Astrocyte (in vitro differentiated cells and primary cell): ENCODE data around the gene BST1. TPM values are rescaled to one million over a fixed set of nuclear protein-coding genes. Genes with fewer than 3 reads are reported as not detected.
A peak's percentile ranks its signal among the peaks of the same experiment; 100 is the strongest.

Experiments
- DNase-seq: peaks from one replicate; pipeline ENCODE4 v3.0.0-alpha.2; 2010; ENCODE audit warnings: low read depth
- FAIRE-seq: peaks from 2 replicates; lab custom pipeline; 2011; peaks lifted over from hg19 to GRCh38; lab: Jason Lieb, UNC
- H2AFZ ChIP-seq: 2 replicates; pipeline ENCODE4 v1.6.0; 2012; ENCODE audit warnings: low read depth, low read length, inconsistent platforms
- H3K27ac ChIP-seq: 2 replicates; pipeline ENCODE4 v1.5.1; 2011; ENCODE audit warnings: low read depth, low read length, inconsistent platforms
- H3K27me3 ChIP-seq: 2 replicates; pipeline ENCODE4 v1.6.0; 2011; ENCODE audit warnings: low read length, inconsistent platforms; ENCODE audit not compliant: insufficient read depth
- H3K36me3 ChIP-seq: 2 replicates; pipeline ENCODE4 v1.5.1; 2011; ENCODE audit warnings: low read length, inconsistent platforms; ENCODE audit not compliant: insufficient read depth
- H3K4me1 ChIP-seq: 2 replicates; pipeline ENCODE4 v1.5.1; 2011; ENCODE audit warnings: low read length, inconsistent platforms; ENCODE audit not compliant: insufficient read depth
- H3K4me2 ChIP-seq: 2 replicates; pipeline ENCODE4 v1.6.0; 2012; ENCODE audit warnings: low read length, inconsistent platforms
- H3K4me3 ChIP-seq: 2 replicates; pipeline ENCODE4 v1.5.1; 2011; ENCODE audit warnings: low read depth, mild to moderate bottlenecking, low read length, inconsistent platforms; ENCODE audit not compliant: insufficient read depth
- H3K79me2 ChIP-seq: 2 replicates; pipeline ENCODE4 v1.6.0; 2012; ENCODE audit warnings: mild to moderate bottlenecking, low read length, inconsistent platforms; ENCODE audit not compliant: insufficient read depth
- H3K9ac ChIP-seq: 2 replicates; pipeline ENCODE4 v1.6.0; 2012; ENCODE audit warnings: mild to moderate bottlenecking, low read length, inconsistent platforms
- H3K9me3 ChIP-seq: 2 replicates; pipeline ENCODE4 v1.5.1; 2012; ENCODE audit warnings: low read depth, mild to moderate bottlenecking, low read length, inconsistent platforms; ENCODE audit not compliant: insufficient read depth
- H4K20me1 ChIP-seq: 2 replicates; pipeline ENCODE4 v1.6.0; 2012; ENCODE audit warnings: low read length, inconsistent platforms; ENCODE audit not compliant: insufficient read depth
- H3K27ac Mint-ChIP-seq: one replicate; pipeline ENCODE4 v1.8.0; 2021; ENCODE audit warnings: mild to moderate bottlenecking, mixed read lengths; ENCODE audit not compliant: unreplicated experiment
- H3K27me3 Mint-ChIP-seq: one replicate; pipeline ENCODE4 v1.8.0; 2021; ENCODE audit warnings: low read depth, mixed read lengths; ENCODE audit not compliant: unreplicated experiment
- H3K36me3 Mint-ChIP-seq: one replicate; pipeline ENCODE4 v1.8.0; 2021; ENCODE audit warnings: low read depth, mixed read lengths; ENCODE audit not compliant: unreplicated experiment
- H3K4me1 Mint-ChIP-seq: one replicate; pipeline ENCODE4 v1.8.0; 2021; ENCODE audit warnings: low read depth, mixed read lengths; ENCODE audit not compliant: unreplicated experiment
- H3K4me3 Mint-ChIP-seq: one replicate; pipeline ENCODE4 v1.8.0; 2021; ENCODE audit warnings: mild to moderate bottlenecking, moderate library complexity, mixed read lengths; ENCODE audit not compliant: unreplicated experiment
- H3K9me3 Mint-ChIP-seq: one replicate; pipeline ENCODE4 v1.8.0; 2021; ENCODE audit warnings: mild to moderate bottlenecking, mixed read lengths; ENCODE audit not compliant: unreplicated experiment
- CTCF ChIP-seq: IDR thresholded peaks from 2 replicates; pipeline ENCODE4 v1.5.1; 2011; ENCODE audit warnings: low read depth, mild to moderate bottlenecking, inconsistent platforms, low read length, moderate library complexity; ENCODE audit not compliant: insufficient read depth
- EZH2 ChIP-seq: IDR thresholded peaks from 2 replicates; pipeline ENCODE4 v1.6.1; 2012; ENCODE audit warnings: mild to moderate bottlenecking, low read length, inconsistent platforms; ENCODE audit not compliant: insufficient read depth
- total RNA-seq: library from RNA; stranded (reverse); gene quantifications from 2 replicates; pipeline ENCODE4 v1.2.1, GENCODE V29; 2021

The BST1 gene
- total RNA-seq, 1 donor from 2014 or later, result 24.5 TPM

GRCh38 chr4:15778289-15779241 is 75.7 kb downstream of the BST1 start, which contains the start of gene CD38:
Gene CD38 (plus strand): TSS chr4:15778328. CDS start chr4:15778415, 87 bp downstream.
- peaks cover 19% of the 10 kb centered on the region for H3K27me3 ChIP-seq
- FAIRE-seq (no peak), DNase-seq (peak; percentile 26)
- H3K9ac ChIP-seq, result peak within 1 kb of the TSS; percentile 50
- peak within 1 kb of the TSS; percentile 88 for H3K4me2 ChIP-seq
- peak within 1 kb of the TSS; percentile 83 for H2AFZ ChIP-seq
- peak; percentile 75 for TF ChIP-seq EZH2
- TF ChIP-seq CTCF, result no peak
- peaks cover 9% of the 10 kb centered on the region for H3K4me1 ChIP-seq
- no peaks in the 10 kb centered on the region for H3K9me3 ChIP-seq
- H3K4me1 Mint-ChIP-seq, result peaks cover 9% of the 10 kb centered on the region
- peaks cover 90% of the 10 kb centered on the region for H3K27me3 Mint-ChIP-seq
- H4K20me1 ChIP-seq, result no peaks in the 10 kb centered on the region
- no peaks in the 10 kb centered on the region for H3K36me3 ChIP-seq
- H3K36me3 Mint-ChIP-seq, result no peaks in the 10 kb centered on the region
- H3K4me3 Mint-ChIP-seq, result peak within 1 kb of the TSS; percentile 76
- no peak within 1 kb of the TSS for H3K27ac ChIP-seq
- no peak within 1 kb of the TSS for H3K27ac Mint-ChIP-seq
- peak within 1 kb of the TSS; percentile 62 for H3K4me3 ChIP-seq
- H3K9me3 Mint-ChIP-seq, result no peaks in the 10 kb centered on the region
- H3K79me2 ChIP-seq, result no peaks in the 10 kb centered on the region

GRCh38 chr4:15779306-15779705 is 76.4 kb downstream of the BST1 start:
- no peaks in the 10 kb centered on the region for H3K9me3 Mint-ChIP-seq
- peak overlapping the region; percentile 62 for H3K4me3 ChIP-seq
- H3K9me3 ChIP-seq, result no peaks in the 10 kb centered on the region
- H3K4me3 Mint-ChIP-seq, result peak overlapping the region; percentile 76
- DNase-seq, result peak; percentile 42
- peaks cover 92% of the 10 kb centered on the region for H3K27me3 Mint-ChIP-seq
- FAIRE-seq, result no peak
- TF ChIP-seq CTCF (peak; percentile 20), EZH2 (no peak)
- H3K27ac ChIP-seq, result no peak overlapping the region
- no peaks in the 10 kb centered on the region for H3K79me2 ChIP-seq
- peak overlapping the region; percentile 88 for H3K4me2 ChIP-seq
- no peaks in the 10 kb centered on the region for H3K36me3 ChIP-seq
- no peak overlapping the region for H3K27ac Mint-ChIP-seq
- H4K20me1 ChIP-seq, result no peaks in the 10 kb centered on the region
- no peaks in the 10 kb centered on the region for H3K36me3 Mint-ChIP-seq
- H3K4me1 ChIP-seq, result peaks cover 9% of the 10 kb centered on the region
- peak overlapping the region; percentile 50 for H3K9ac ChIP-seq
- peak overlapping the region; percentile 83 for H2AFZ ChIP-seq
- peaks cover 9% of the 10 kb centered on the region for H3K4me1 Mint-ChIP-seq
- peaks cover 19% of the 10 kb centered on the region for H3K27me3 ChIP-seq
